SK-MEL-5 (cell line): ENCODE results near the gene RASSF6. TPM values are rescaled to one million over a fixed set of nuclear protein-coding genes. Genes with fewer than 3 reads are reported as not detected.

Source experiments
- DNase-seq: peaks from one replicate; pipeline ENCODE4 v3.0.0-alpha.2; 2016; ENCODE audit warnings: low read depth, low spot score
- in situ Hi-C: cut with HindIII; loops from 2 replicates; pipeline ENCODE4 v1.10.0; 2016; ENCODE audit warnings: low sequenced_read_pairs, high pct_unique_total_duplicates, low pct_unique_long_range_greater_than_20kb
- small RNA-seq, 2 experiments: library from RNA; depleted of rRNA; stranded (forward); fragments of <200 nt; gene quantifications; one replicate each; pipeline ENCODE3, GENCODE V24; 2014
- total RNA-seq: library from RNA; depleted of rRNA; stranded (reverse); fragments of >200 nt; shearing (Covaris generic); gene quantifications from 2 replicates; pipeline ENCODE4 v1.2.3, GENCODE V29; 2014; rRNA removed

RASSF6 gene
- total RNA-seq, 1 experiment from 2014 or later: not detected

- peak; percentile 71 for DNase-seq
- in situ Hi-C loops: no loop called here
Observed at GRCh38 chr4:73533515-73534422, 86.5 kb downstream of the RASSF6 start.

- DNase-seq: no peak
- in situ Hi-C loops: no loop called here
Observed at GRCh38 chr4:73528171-73528570, 92.1 kb downstream of the RASSF6 start.

GRCh38 chr4:73527196-73527595 lies 93.0 kb downstream of the RASSF6 start:
- in situ Hi-C loops: no loop called here
- no peak for DNase-seq

- DNase-seq: no peak
- in situ Hi-C loops: no loop called here
Observed at GRCh38 chr4:73525611-73526010, 94.6 kb downstream of the RASSF6 start.

- in situ Hi-C loops: no loop called here
- peak; percentile 20 for DNase-seq
Observed at GRCh38 chr4:73523126-73523525, 97.1 kb downstream of the RASSF6 start.

Small RNA genes lying within 50 kb of the gene (small RNA-seq; reads per million reads assigned to genes)
- 0 reads per million in 2 experiments for gene AC074250.1

Other genes with a start within 250 kb of the RASSF6 start
- gene ALB, start 216.1 kb downstream of the RASSF6 start, total RNA-seq: 1.2 TPM in 1 of 2 replicates, not detected in the other
- gene AFP, start 184.2 kb downstream of the RASSF6 start, total RNA-seq: not detected in 2 replicates
- not detected in 2 replicates for gene AFM, start 138.7 kb downstream of the RASSF6 start, total RNA-seq
- 11.5 and 14.8 TPM in 2 replicates for gene CXCL8, start 120.1 kb upstream of the RASSF6 start, total RNA-seq
- not detected in 2 replicates for gene CXCL6, start 216.2 kb upstream of the RASSF6 start, total RNA-seq
- gene PF4V1, start 232.9 kb upstream of the RASSF6 start, total RNA-seq: not detected in 2 replicates
- gene CXCL1, start 249.0 kb upstream of the RASSF6 start, total RNA-seq: 76.1 and 81.3 TPM in 2 replicates